H1 (cell line): Measurements from ENCODE around the gene ANKRD9. TPM values are rescaled to one million over a fixed set of nuclear protein-coding genes. Genes with fewer than 3 reads are reported as not detected.

Source experiments
- ATF3 ChIP-seq: IDR thresholded peaks from 2 replicates; pipeline ENCODE4 v1.6.1; 2011; ENCODE audit warnings: low read depth, mild to moderate bottlenecking, low read length; ENCODE audit not compliant: insufficient read depth
- NRF1 ChIP-seq: IDR thresholded peaks from 2 replicates; pipeline ENCODE4 v1.6.1; 2011; ENCODE audit warnings: mild to moderate bottlenecking, low read depth, low read length, improper control_type of control experiment
- POU5F1 ChIP-seq: IDR thresholded peaks from 2 replicates; pipeline ENCODE4 v1.6.1; 2011; ENCODE audit warnings: low read depth, mild to moderate bottlenecking, low read length, moderate library complexity
- SP1 ChIP-seq: IDR thresholded peaks from 2 replicates; pipeline ENCODE4 v1.6.1; 2011; ENCODE audit warnings: low read depth, low read length
- polyA plus RNA-seq, 7 experiments: library from polyadenylated mRNA; depleted of rRNA in 3 of 7; stranded (reverse) in 5 of 7; unstranded in 2 of 7; fragments of >200 nt in 5 of 7; fragments of 200-250 nt in 2 of 7; gene quantifications; 1 replicate in 5 of 7; 2 replicates in 1 of 7; 4 replicates in 1 of 7; pipeline versions ENCODE4 v1.2.1 to v1.2.3, GENCODE V29; 2011 to 2013; ENCODE audit warnings: missing spikeins in 2 of 7, mixed read lengths in 2 of 7
- total RNA-seq: library from RNA; stranded (reverse); fragmentation: NEBNext Ultra II Directional; extraction: Animal tissue kit (Norgen Biotek cat#: 25700); gene quantifications from 2 replicates; pipeline ENCODE4 v1.2.1, GENCODE V29; 2021

The ANKRD9 gene
- total and polyA plus RNA-seq, 2 of the 8 experiments (the other 6 are each of a cell fraction or from before 2014, with no cell fraction given), result 37.0 to 41.8 TPM

GRCh38 chr14:102507081-102507856 is 2.3 kb downstream of the ANKRD9 start (continued):
- TF ChIP-seq ATF3 (no peak), NRF1 (no peak), POU5F1 (no peak), SP1 (no peak)
- TF ChIP-seq, all 59 proteins: peak for 0
